Large intestine (tissue), 3 donors: Measurements from ENCODE around the gene ILK. TPM values are rescaled to one million over a fixed set of nuclear protein-coding genes. Genes with fewer than 3 reads are reported as not detected.

Experiments
- DNase-seq, 2 donors: peaks; one replicate each; pipeline versions ENCODE4 v3.0.0 to v3.0.0-alpha.2; 2013
- H3K27ac ChIP-seq: one replicate; pipeline ENCODE4 v1.5.1; 2013; ENCODE audit warnings: low read length
- H3K27me3 ChIP-seq: 2 replicates; pipeline ENCODE4 v1.6.1; 2013; ENCODE audit warnings: low read length; ENCODE audit not compliant: control insufficient read depth, insufficient read depth
- H3K36me3 ChIP-seq: 2 replicates; pipeline ENCODE4 v1.6.1; 2013; ENCODE audit warnings: low read length; ENCODE audit not compliant: control insufficient read depth, insufficient read depth
- H3K4me1 ChIP-seq: one replicate; pipeline ENCODE4 v1.6.1; 2013; ENCODE audit warnings: low read length; ENCODE audit not compliant: control insufficient read depth, insufficient read depth
- H3K4me3 ChIP-seq: one replicate; pipeline ENCODE4 v1.5.1; 2013; ENCODE audit warnings: low read length
- H3K9me3 ChIP-seq: one replicate; pipeline ENCODE4 v1.6.1; 2013; ENCODE audit warnings: mild to moderate bottlenecking, low read depth, low read length, moderate library complexity; ENCODE audit not compliant: control insufficient read depth
- WGBS: methylation state at CpG from one replicate; pipeline ENCODE4 v1.1.5; 2013; ENCODE audit warnings: low lambda C conversion rate; ENCODE audit not compliant: insufficient coverage; 5-methylcytosine and 5-hydroxymethylcytosine counted together
- polyA plus RNA-seq: library from polyadenylated mRNA; unstranded; fragments of 120-200 nt; gene quantifications from one replicate; pipeline ENCODE4 v1.2.1, GENCODE V29; 2013

The ILK gene
- polyA plus RNA-seq, 1 donor, result 133 TPM

- H3K36me3 ChIP-seq, result no peaks in the 10 kb centered on the region
- H3K27ac ChIP-seq, result no peak overlapping the region
- peaks cover 10% of the 10 kb centered on the region for H3K9me3 ChIP-seq
- WGBS, result no CpG with 5 or more reads among the region's 2 CpGs
- no peaks in the 10 kb centered on the region for H3K4me1 ChIP-seq
- no peak for DNase-seq
- H3K4me3 ChIP-seq, result no peak overlapping the region
- H3K27me3 ChIP-seq, result peaks cover 13% of the 10 kb centered on the region
These were observed 31.4 kb upstream of the ILK start for GRCh38 chr11:6572215-6572614.

- Histone ChIP-seq H3K36me3 (no peaks in the 10 kb centered on the region), H3K27me3 (peaks cover 13% of the 10 kb centered on the region), H3K27ac (no peak overlapping the region), H3K4me1 (no peaks in the 10 kb centered on the region), H3K9me3 (peaks cover 10% of the 10 kb centered on the region), H3K4me3 (no peak overlapping the region)
- no CpG with 5 or more reads among the region's 6 CpGs for WGBS
- DNase-seq, result no peak
These were observed 28.5 kb upstream of the ILK start for GRCh38 chr11:6574816-6575715.

GRCh38 chr11:6576471-6577373 lies 26.9 kb upstream of the ILK start:
- no peaks in the 10 kb centered on the region for H3K4me1 ChIP-seq
- no peak overlapping the region for H3K4me3 ChIP-seq
- peak overlapping the region; percentile 44 for H3K27ac ChIP-seq
- no CpG with 5 or more reads among the region's 6 CpGs for WGBS
- no peaks in the 10 kb centered on the region for H3K36me3 ChIP-seq
- peak; percentile 26 to 31 for DNase-seq
- no peaks in the 10 kb centered on the region for H3K9me3 ChIP-seq
- H3K27me3 ChIP-seq, result peaks cover 2% of the 10 kb centered on the region

- no peaks in the 10 kb centered on the region for H3K36me3 ChIP-seq
- no CpG with 5 or more reads among the region's 1 CpG for WGBS
- DNase-seq, result no peak
- H3K4me1 ChIP-seq, result no peaks in the 10 kb centered on the region
- H3K9me3 ChIP-seq, result no peaks in the 10 kb centered on the region
- H3K4me3 ChIP-seq, result no peak overlapping the region
- no peak overlapping the region for H3K27ac ChIP-seq
- H3K27me3 ChIP-seq, result no peaks in the 10 kb centered on the region
These were observed 25.4 kb upstream of the ILK start for GRCh38 chr11:6578134-6578533.

- Histone ChIP-seq H3K4me1 (no peaks in the 10 kb centered on the region), H3K4me3 (no peak overlapping the region), H3K27me3 (no peaks in the 10 kb centered on the region), H3K9me3 (peaks cover 6% of the 10 kb centered on the region), H3K27ac (no peak overlapping the region), H3K36me3 (no peaks in the 10 kb centered on the region)
- no peak for DNase-seq
- no CpG with 5 or more reads among the region's 2 CpGs for WGBS
These were observed 23.9 kb upstream of the ILK start for GRCh38 chr11:6579681-6580080.

GRCh38 chr11:6583584-6583983 lies 20.0 kb upstream of the ILK start:
- Histone ChIP-seq H3K36me3 (no peaks in the 10 kb centered on the region), H3K4me1 (no peaks in the 10 kb centered on the region), H3K9me3 (peaks cover 11% of the 10 kb centered on the region), H3K27me3 (no peaks in the 10 kb centered on the region), H3K27ac (no peak overlapping the region), H3K4me3 (no peak overlapping the region)
- no peak for DNase-seq
- WGBS, result no CpG with 5 or more reads among the region's 1 CpG

- no peak overlapping the region for H3K27ac ChIP-seq
- H3K27me3 ChIP-seq, result no peaks in the 10 kb centered on the region
- H3K4me1 ChIP-seq, result no peaks in the 10 kb centered on the region
- no peak overlapping the region for H3K4me3 ChIP-seq
- WGBS, result no CpG with 5 or more reads among the region's 4 CpGs
- H3K36me3 ChIP-seq, result no peaks in the 10 kb centered on the region
- H3K9me3 ChIP-seq, result peaks cover 11% of the 10 kb centered on the region
- no peak for DNase-seq
These were observed 19.0 kb upstream of the ILK start for GRCh38 chr11:6584528-6584927.

- Histone ChIP-seq H3K27me3 (no peaks in the 10 kb centered on the region), H3K27ac (no peak overlapping the region)
These were observed 16.9 kb upstream of the ILK start for GRCh38 chr11:6586434-6587359.

GRCh38 chr11:6587360-6587953 lies 16.1 kb upstream of the ILK start:
- Histone ChIP-seq H3K27ac (no peak overlapping the region), H3K27me3 (no peaks in the 10 kb centered on the region), H3K36me3 (peaks cover 5% of the 10 kb centered on the region), H3K9me3 (peaks cover 11% of the 10 kb centered on the region), H3K4me1 (no peaks in the 10 kb centered on the region), H3K4me3 (no peak overlapping the region)
- 100% methylated on average over 3 of the region's 11 CpGs for WGBS
- DNase-seq, result no peak

More at GRCh38 chr11:6586434-6587359, 16.9 kb upstream of the ILK start:
- Histone ChIP-seq H3K4me1 (no peaks in the 10 kb centered on the region), H3K9me3 (peaks cover 11% of the 10 kb centered on the region), H3K36me3 (no peaks in the 10 kb centered on the region), H3K4me3 (no peak overlapping the region)
- no peak for DNase-seq
- no CpG with 5 or more reads among the region's 25 CpGs for WGBS
